ENCODE measurements around the gene YY1. TPM values are rescaled to one million over a fixed set of nuclear protein-coding genes. Genes with fewer than 3 reads are reported as not detected.

Gene YY1
- total RNA-seq, 3 donors from 2014 or later (not counting 1 experiment from before 2014, with no cell fraction given) = 77.9 to 92.6 (median 90.4) TPM

GRCh38 chr14:100298551-100299237 lies 59.8 kb downstream of the YY1 start:
- DNase-seq = no peak
- no peaks in the 10 kb centered on the region for H3K36me3 Mint-ChIP-seq
- no peak for ATAC-seq
- Histone ChIP-seq H3K4me3 (ENCODE audit: low read length) (no peak overlapping the region), H3K27me3 (ENCODE audit: control insufficient read depth, insufficient read depth, low read length) (no peaks in the 10 kb centered on the region), H3K9me3 (ENCODE audit: control insufficient read depth, insufficient read depth, low read length) (no peaks in the 10 kb centered on the region), H3K4me1 (ENCODE audit: control insufficient read depth, insufficient read depth, low read length) (peaks cover 13% of the 10 kb centered on the region), H3K36me3 (ENCODE audit: control insufficient read depth, insufficient read depth, low read length) (no peaks in the 10 kb centered on the region), H3K27ac (ENCODE audit: low read length) (no peak overlapping the region)
- no peak overlapping the region for H3K4me3 Mint-ChIP-seq
- H3K4me1 Mint-ChIP-seq = peaks cover 5 to 13% of the 10 kb centered on the region in 2 donors
- H3K27ac Mint-ChIP-seq = no peak overlapping the region
- intact Hi-C loops (cut with micrococcal nuclease) = no loop called here
- 92% methylated on average over 14 of the region's 14 CpGs for WGBS (ENCODE audit: insufficient coverage)
- no peaks in the 10 kb centered on the region for H3K9me3 Mint-ChIP-seq
- TF ChIP-seq CTCF (IDR thresholded peaks at IDR 0.05) = no peak
- H3K27me3 Mint-ChIP-seq (ENCODE audit: low read depth in 2 of 2) = no peaks in the 10 kb centered on the region

GRCh38 chr14:100299238-100299560 lies 60.3 kb downstream of the YY1 start:
- Histone ChIP-seq H3K27ac (ENCODE audit: low read length) (no peak overlapping the region), H3K27me3 (ENCODE audit: control insufficient read depth, insufficient read depth, low read length) (no peaks in the 10 kb centered on the region), H3K4me1 (ENCODE audit: control insufficient read depth, insufficient read depth, low read length) (peaks cover 13% of the 10 kb centered on the region), H3K36me3 (ENCODE audit: control insufficient read depth, insufficient read depth, low read length) (no peaks in the 10 kb centered on the region), H3K4me3 (ENCODE audit: low read length) (no peak overlapping the region), H3K9me3 (ENCODE audit: control insufficient read depth, insufficient read depth, low read length) (no peaks in the 10 kb centered on the region)
- Mint-ChIP-seq H3K27me3 (ENCODE audit: low read depth in 2 of 2) (no peaks in the 10 kb centered on the region), H3K27ac (no peak overlapping the region), H3K4me3 (no peak overlapping the region), H3K4me1 (peaks cover 5 to 13% of the 10 kb centered on the region in 2 donors), H3K9me3 (no peaks in the 10 kb centered on the region), H3K36me3 (no peaks in the 10 kb centered on the region)
- intact Hi-C loops (cut with micrococcal nuclease) = no loop called here
- TF ChIP-seq CTCF (IDR thresholded peaks at IDR 0.05) = no peak
- DNase-seq (no peak), ATAC-seq (no peak)
- 91% methylated on average over 6 of the region's 6 CpGs for WGBS (ENCODE audit: insufficient coverage)

- Histone ChIP-seq H3K27me3 (ENCODE audit: control insufficient read depth, insufficient read depth, low read length) (no peaks in the 10 kb centered on the region), H3K27ac (ENCODE audit: low read length) (no peak overlapping the region), H3K9me3 (ENCODE audit: control insufficient read depth, insufficient read depth, low read length) (no peaks in the 10 kb centered on the region), H3K36me3 (ENCODE audit: control insufficient read depth, insufficient read depth, low read length) (no peaks in the 10 kb centered on the region), H3K4me1 (ENCODE audit: control insufficient read depth, insufficient read depth, low read length) (peaks cover 28% of the 10 kb centered on the region), H3K4me3 (ENCODE audit: low read length) (no peak overlapping the region)
- 100% methylated on average over 1 of the region's 2 CpGs for WGBS (ENCODE audit: insufficient coverage)
- peaks cover 20 to 22% of the 10 kb centered on the region in 2 donors for H3K4me1 Mint-ChIP-seq
- TF ChIP-seq CTCF (IDR thresholded peaks at IDR 0.05) = no peak
- no peaks in the 10 kb centered on the region for H3K36me3 Mint-ChIP-seq
- H3K27ac Mint-ChIP-seq = no peak overlapping the region
- peaks cover 0 to 3% of the 10 kb centered on the region in 2 donors for H3K27me3 Mint-ChIP-seq (ENCODE audit: low read depth in 2 of 2)
- no peak overlapping the region for H3K4me3 Mint-ChIP-seq
- intact Hi-C loops (cut with micrococcal nuclease) = no loop called here
- no peaks in the 10 kb centered on the region for H3K9me3 Mint-ChIP-seq
- DNase-seq (no peak), ATAC-seq (no peak)
These were observed 63.7 kb downstream of the YY1 start for GRCh38 chr14:100302616-100303015.

- peaks cover 26% of the 10 kb centered on the region for H3K4me1 ChIP-seq (ENCODE audit: control insufficient read depth, insufficient read depth, low read length)
- H3K27ac Mint-ChIP-seq = no peak overlapping the region
- peaks cover 18 to 20% of the 10 kb centered on the region in 2 donors for H3K4me1 Mint-ChIP-seq
- H3K36me3 Mint-ChIP-seq = no peaks in the 10 kb centered on the region
- no peaks in the 10 kb centered on the region for H3K36me3 ChIP-seq (ENCODE audit: control insufficient read depth, insufficient read depth, low read length)
- no peaks in the 10 kb centered on the region for H3K9me3 Mint-ChIP-seq
- no peaks in the 10 kb centered on the region for H3K27me3 ChIP-seq (ENCODE audit: control insufficient read depth, insufficient read depth, low read length)
- TF ChIP-seq CTCF (IDR thresholded peaks at IDR 0.05) = peak; percentile 44
- H3K4me3 ChIP-seq (ENCODE audit: low read length) = no peak overlapping the region
- no peaks in the 10 kb centered on the region for H3K9me3 ChIP-seq (ENCODE audit: control insufficient read depth, insufficient read depth, low read length)
- intact Hi-C loops (cut with micrococcal nuclease) = no loop called here
- DNase-seq (peak in 1 of 2 donors; percentile 22), ATAC-seq (no peak)
- 64% methylated on average over 8 of the region's 8 CpGs for WGBS (ENCODE audit: insufficient coverage)
- H3K27me3 Mint-ChIP-seq (ENCODE audit: low read depth in 2 of 2) = peaks cover 0 to 3% of the 10 kb centered on the region in 2 donors
- H3K27ac ChIP-seq (ENCODE audit: low read length) = no peak overlapping the region
- peak overlapping the region; percentile 45 for H3K4me3 Mint-ChIP-seq
These were observed 64.2 kb downstream of the YY1 start for GRCh38 chr14:100303179-100303578.

Measured in natural killer cell (primary cell).